WTC11 (cell line): ENCODE results near the gene OLFML3. TPM values are rescaled to one million over a fixed set of nuclear protein-coding genes. Genes with fewer than 3 reads are reported as not detected.

Experiments
- ATAC-seq: fragments of 200-7000 bp; cut with Tn5 transposase; 2 replicates; pipeline ENCODE4 v1.10.0; 2021; ENCODE audit warnings: mild to moderate bottlenecking, moderate library complexity
- CTCF ChIA-PET: fragments of 300-600 bp; sonication (Branson Sonifier 250); formaldehyde crosslinking; loops from one replicate; lab custom pipeline; 2021; ENCODE audit warnings: antibody characterized with exemption; lab: Charles Lee
- POLR2A ChIA-PET: fragments of 350-600 bp; sonication (Branson Sonifier 250); formaldehyde crosslinking; loops from one replicate; lab custom pipeline; 2021; ENCODE audit warnings: antibody characterized with exemption; lab: Charles Lee
- DNase-seq: peaks from one replicate; pipeline ENCODE4 v3.0.0; 2021; ENCODE audit warnings: low spot score
- H3K27ac Mint-ChIP-seq: 2 replicates; pipeline ENCODE4 v1.8.0; 2021; ENCODE audit warnings: mixed read lengths
- H3K27me3 Mint-ChIP-seq: 2 replicates; pipeline ENCODE4 v1.8.0; 2021; ENCODE audit warnings: low read depth, mild to moderate bottlenecking, moderate library complexity, mixed read lengths
- H3K36me3 Mint-ChIP-seq: 2 replicates; pipeline ENCODE4 v1.8.0; 2021; ENCODE audit warnings: mixed read lengths
- H3K4me1 Mint-ChIP-seq: 2 replicates; pipeline ENCODE4 v1.8.0; 2022; ENCODE audit warnings: mixed read lengths
- H3K4me3 Mint-ChIP-seq: 2 replicates; pipeline ENCODE4 v1.8.0; 2021; ENCODE audit warnings: mild to moderate bottlenecking, moderate library complexity, mixed read lengths
- H3K9me3 Mint-ChIP-seq: 2 replicates; pipeline ENCODE4 v1.8.0; 2021; ENCODE audit warnings: mixed read lengths
- ATF2 ChIP-seq: sonication (generic); formaldehyde crosslinking; IDR thresholded peaks from 2 replicates; pipeline ENCODE4 v1.8.1; 2022; ENCODE audit warnings: low read depth, missing genetic modification reagents, borderline replicate concordance
- CBFB ChIP-seq: sonication (generic); formaldehyde crosslinking; IDR thresholded peaks from 2 replicates; pipeline ENCODE4 v1.8.1; 2022; ENCODE audit warnings: mild to moderate bottlenecking, low read depth, missing genetic modification reagents
- CDX4 ChIP-seq: fragments of 250-450 bp; sonication (Bioruptor Pico); IDR thresholded peaks from 2 replicates; pipeline ENCODE4 v1.9.0; 2021; ENCODE audit warnings: moderate library complexity, mild to moderate bottlenecking, inconsistent platforms, borderline replicate concordance
- CREB1 ChIP-seq: sonication (generic); formaldehyde crosslinking; IDR thresholded peaks from 2 replicates; pipeline ENCODE4 v1.8.0; 2023; ENCODE audit warnings: mild to moderate bottlenecking, missing genetic modification reagents
- ELF4 ChIP-seq: sonication (generic); formaldehyde crosslinking; IDR thresholded peaks from 2 replicates; pipeline ENCODE4 v1.8.1; 2022; ENCODE audit warnings: low read depth, mild to moderate bottlenecking, moderate library complexity, missing genetic modification reagents
- ERG ChIP-seq: fragments of 250-450 bp; sonication (Bioruptor Pico); IDR thresholded peaks from 2 replicates; pipeline ENCODE4 v1.8.0; 2021; ENCODE audit warnings: mild to moderate bottlenecking
- ETV6 ChIP-seq: sonication (generic); formaldehyde crosslinking; IDR thresholded peaks from 2 replicates; pipeline ENCODE4 v1.8.1; 2022; ENCODE audit warnings: mild to moderate bottlenecking, missing genetic modification reagents
- FOXK1 ChIP-seq: sonication (generic); formaldehyde crosslinking; IDR thresholded peaks from 2 replicates; pipeline ENCODE4 v1.8.0; 2022; ENCODE audit warnings: mild to moderate bottlenecking, moderate library complexity, missing genetic modification reagents
- IRF2 ChIP-seq: sonication (generic); formaldehyde crosslinking; IDR thresholded peaks from 2 replicates; pipeline ENCODE4 v1.8.0; 2022; ENCODE audit warnings: low read depth, missing genetic modification reagents, borderline replicate concordance
- SMAD4 ChIP-seq: sonication (generic); formaldehyde crosslinking; IDR thresholded peaks from 2 replicates; pipeline ENCODE4 v1.8.0; 2022; ENCODE audit warnings: mild to moderate bottlenecking, missing genetic modification reagents
- TP53 ChIP-seq: sonication (generic); formaldehyde crosslinking; IDR thresholded peaks from 2 replicates; pipeline ENCODE4 v1.8.1; 2023; ENCODE audit warnings: mild to moderate bottlenecking, missing genetic modification reagents
- USF2 ChIP-seq: sonication (generic); formaldehyde crosslinking; IDR thresholded peaks from 2 replicates; pipeline ENCODE4 v1.8.1; 2023; ENCODE audit warnings: mild to moderate bottlenecking, missing genetic modification reagents, moderate library complexity
- ZNF121 ChIP-seq: sonication (generic); formaldehyde crosslinking; IDR thresholded peaks from 2 replicates; pipeline ENCODE4 v1.8.0; 2023; ENCODE audit warnings: missing genetic modification reagents
- ZNF138 ChIP-seq: sonication (generic); formaldehyde crosslinking; conservative IDR thresholded peaks from 2 replicates; pipeline ENCODE4 v1.8.1; 2022; ENCODE audit warnings: mild to moderate bottlenecking, moderate library complexity, missing genetic modification reagents
- ZNF232 ChIP-seq: sonication (generic); formaldehyde crosslinking; IDR thresholded peaks from 2 replicates; pipeline ENCODE4 v1.8.0; 2022; ENCODE audit warnings: mild to moderate bottlenecking, missing genetic modification reagents
- ZNF317 ChIP-seq: sonication (generic); formaldehyde crosslinking; IDR thresholded peaks from 2 replicates; pipeline ENCODE4 v1.8.1; 2023; ENCODE audit warnings: low read depth, mild to moderate bottlenecking, moderate library complexity, missing genetic modification reagents, borderline replicate concordance
- ZNF423 ChIP-seq: fragments of 250-450 bp; sonication (Bioruptor Pico); IDR thresholded peaks from 2 replicates; pipeline ENCODE4 v2.1.2; 2022; ENCODE audit warnings: mild to moderate bottlenecking, moderate library complexity
- ZNF512 ChIP-seq: sonication (generic); formaldehyde crosslinking; IDR thresholded peaks from 2 replicates; pipeline ENCODE4 v1.8.1; 2022; ENCODE audit warnings: missing genetic modification reagents, borderline replicate concordance
- total RNA-seq: library from RNA; stranded (reverse); gene quantifications from 3 replicates; pipeline ENCODE4 v1.2.3, GENCODE V29; 2021
- TF ChIP-seq, protein P1 (sequence below): sonication (generic); formaldehyde crosslinking; IDR thresholded peaks from 2 replicates; pipeline ENCODE4 v1.8.1; 2023; ENCODE audit warnings: mild to moderate bottlenecking, moderate library complexity, missing genetic modification reagents
- TF ChIP-seq, protein P2 (sequence below): sonication (generic); formaldehyde crosslinking; IDR thresholded peaks from 2 replicates; pipeline ENCODE4 v1.8.1; 2022; ENCODE audit warnings: mild to moderate bottlenecking, moderate library complexity, missing genetic modification reagents

Gene OLFML3
- total RNA-seq, 1 experiment from 2014 or later = 65.8 TPM

DNA sequence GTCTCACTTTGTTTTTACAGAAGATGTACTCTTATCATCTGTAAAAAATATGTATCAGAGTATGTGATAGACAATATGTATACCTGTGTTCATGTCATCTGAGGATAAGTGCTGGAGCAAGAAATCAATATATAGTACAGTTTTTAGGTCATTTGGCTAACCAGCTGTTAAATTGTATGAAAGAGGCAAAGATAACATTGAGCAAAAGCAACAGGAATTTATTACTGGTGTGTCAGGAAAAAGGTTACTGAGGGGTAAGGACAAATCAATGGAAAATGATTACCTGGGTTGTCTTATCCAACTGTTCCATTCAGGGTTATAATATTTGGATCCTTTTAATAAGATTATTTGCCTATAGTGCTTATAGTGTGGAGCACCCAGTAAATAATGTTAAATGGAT, 45.3 kb upstream of the OLFML3 start:
- Mint-ChIP-seq H3K27me3 (no peaks in the 10 kb centered on the region; the same call in 1 of the 2 replicates), H3K27ac (no peak overlapping the region; the same call in 1 of the 2 replicates), H3K36me3 (no peaks in the 10 kb centered on the region), H3K9me3 (peaks cover 3% of the 10 kb centered on the region; the same call in 1 of the 2 replicates), H3K4me1 (peaks cover 46% of the 10 kb centered on the region), H3K4me3 (no peak overlapping the region)
- no peak for ATAC-seq
- CTCF ChIA-PET = interaction anchor here (0.6 to 1.0 kb wide), 2 partner anchors 14 to 43 kb away, joined by 3 to 4 read pairs; no protein-coding TSS in a partner anchor
- POLR2A ChIA-PET = no interaction called here
- TF ChIP-seq CDX4 (CRISPR knock-in tag) (no peak), TP53 (CRISPR knock-in tag) (no peak), ZNF512 (CRISPR knock-in tag) (no peak), IRF2 (CRISPR knock-in tag) (no peak), SMAD4 (CRISPR knock-in tag) (no peak)
- no peak for DNase-seq

- no peaks in the 10 kb centered on the region for H3K36me3 Mint-ChIP-seq
- CTCF ChIA-PET = interaction anchor here (1.0 kb wide), 1 partner anchor 42 kb away, joined by 4 read pairs; no protein-coding TSS in a partner anchor
- ATAC-seq (no peak), DNase-seq (no peak)
- no peak overlapping the region for H3K4me3 Mint-ChIP-seq
- H3K9me3 Mint-ChIP-seq = peaks cover 3% of the 10 kb centered on the region; the same call in 1 of the 2 replicates
- POLR2A ChIA-PET = interaction anchor here (0.6 kb wide), 1 partner anchor 419 kb away, joined by 3 read pairs; no protein-coding TSS in a partner anchor
- H3K4me1 Mint-ChIP-seq = peaks cover 50% of the 10 kb centered on the region
- no peaks in the 10 kb centered on the region for H3K27me3 Mint-ChIP-seq
- TF ChIP-seq CREB1 (no peak), ERG (CRISPR knock-in tag) (no peak), IRF2 (CRISPR knock-in tag) (no peak), ZNF232 (no peak), ETV6 (CRISPR knock-in tag) (no peak), ZNF317 (CRISPR knock-in tag) (no peak), ELF4 (CRISPR knock-in tag) (no peak), ATF2 (no peak), FOXK1 (CRISPR knock-in tag) (no peak), USF2 (CRISPR knock-in tag) (no peak), CBFB (CRISPR knock-in tag) (no peak), ZNF138 (CRISPR knock-in tag) (no peak), ZNF423 (CRISPR knock-in tag) (no peak), ZNF121 (CRISPR knock-in tag) (no peak)
- TF ChIP-seq, protein P1, sequence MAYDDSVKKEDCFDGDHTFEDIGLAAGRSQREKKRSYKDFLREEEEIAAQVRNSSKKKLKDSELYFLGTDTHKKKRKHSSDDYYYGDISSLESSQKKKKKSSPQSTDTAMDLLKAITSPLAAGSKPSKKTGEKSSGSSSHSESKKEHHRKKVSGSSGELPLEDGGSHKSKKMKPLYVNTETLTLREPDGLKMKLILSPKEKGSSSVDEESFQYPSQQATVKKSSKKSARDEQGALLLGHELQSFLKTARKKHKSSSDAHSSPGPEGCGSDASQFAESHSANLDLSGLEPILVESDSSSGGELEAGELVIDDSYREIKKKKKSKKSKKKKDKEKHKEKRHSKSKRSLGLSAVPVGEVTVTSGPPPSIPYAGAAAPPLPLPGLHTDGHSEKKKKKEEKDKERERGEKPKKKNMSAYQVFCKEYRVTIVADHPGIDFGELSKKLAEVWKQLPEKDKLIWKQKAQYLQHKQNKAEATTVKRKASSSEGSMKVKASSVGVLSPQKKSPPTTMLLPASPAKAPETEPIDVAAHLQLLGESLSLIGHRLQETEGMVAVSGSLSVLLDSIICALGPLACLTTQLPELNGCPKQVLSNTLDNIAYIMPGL (CRISPR knock-in tag) = no peak
- TF ChIP-seq, protein P2, sequence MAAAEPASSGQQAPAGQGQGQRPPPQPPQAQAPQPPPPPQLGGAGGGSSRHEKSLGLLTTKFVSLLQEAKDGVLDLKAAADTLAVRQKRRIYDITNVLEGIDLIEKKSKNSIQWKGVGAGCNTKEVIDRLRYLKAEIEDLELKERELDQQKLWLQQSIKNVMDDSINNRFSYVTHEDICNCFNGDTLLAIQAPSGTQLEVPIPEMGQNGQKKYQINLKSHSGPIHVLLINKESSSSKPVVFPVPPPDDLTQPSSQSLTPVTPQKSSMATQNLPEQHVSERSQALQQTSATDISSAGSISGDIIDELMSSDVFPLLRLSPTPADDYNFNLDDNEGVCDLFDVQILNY = no peak
- TF ChIP-seq, all 79 proteins: peak for 0
- no peak overlapping the region for H3K27ac Mint-ChIP-seq
Observed at GRCh38 chr1:113934511-113935055, 44.7 kb upstream of the OLFML3 start.
